Ascending aorta (tissue), 2 donors: Measurements from ENCODE around the gene NEMF. TPM values are rescaled to one million over a fixed set of nuclear protein-coding genes. Genes with fewer than 3 reads are reported as not detected.
"Not testable (repeated sequence)": the region's sequence is repeated elsewhere in the genome, so short reads cannot be mapped to it uniquely, and the experiment has no call there.

Source experiments
- DNase-seq, 2 donors: peaks; one replicate each; pipeline ENCODE4 v3.0.0-alpha.2; 2019; ENCODE audit warnings: low spot score in 2 of 2
- H3K27ac ChIP-seq, 2 donors: fragments of 200-600 bp; sonication (generic); one replicate each; pipeline ENCODE4 v1.5.1; 2016 to 2017; ENCODE audit warnings: mild to moderate bottlenecking in 1 of 2
- H3K27me3 ChIP-seq: fragments of 200-600 bp; sonication (generic); one replicate; pipeline ENCODE4 v1.5.1; 2017
- H3K36me3 ChIP-seq, 2 donors: fragments of 200-600 bp; sonication (generic); one replicate each; pipeline ENCODE4 v1.5.1; 2016
- H3K4me1 ChIP-seq, 2 donors: fragments of 200-600 bp; sonication (generic); one replicate each; pipeline ENCODE4 v1.5.1; 2016 to 2017; ENCODE audit warnings: mild to moderate bottlenecking in 1 of 2
- H3K4me3 ChIP-seq, 2 donors: fragments of 200-600 bp; sonication (generic); one replicate each; pipeline ENCODE4 v1.5.1; 2016 to 2017; ENCODE audit warnings: mild to moderate bottlenecking in 1 of 2
- H3K9me3 ChIP-seq, 2 donors: fragments of 200-600 bp; sonication (generic); one replicate each; pipeline ENCODE4 v1.5.1; 2016
- CTCF ChIP-seq, 3 experiments: fragments of 200-600 bp in 2 of 3; fragments of 450-650 bp in 1 of 3; sonication (generic) in 2 of 3; IDR thresholded peaks; one replicate each; pipeline ENCODE4 v1.5.1; 2016 to 2019; ENCODE audit warnings: antibody characterized with exemption in 3 of 3, mild to moderate bottlenecking in 1 of 3, moderate library complexity in 1 of 3
- intact Hi-C: fragments of 100-400 bp; cut with DNase I; formaldehyde crosslinking; loops from one replicate; pipeline ENCODE4 v1.15.1; 2023
- total RNA-seq: library from RNA; depleted of rRNA; stranded (reverse); fragments of >200 nt; gene quantifications from one replicate; pipeline ENCODE4 v1.1.0, GENCODE V29; 2016

NEMF gene
- total RNA-seq, 1 donor from 2014 or later, result 14.6 TPM

- peak overlapping the region in 1 of 2 donors; percentile 37 for H3K27ac ChIP-seq
- H3K9me3 ChIP-seq, result no peaks in the 10 kb centered on the region
- H3K4me3 ChIP-seq, result peak overlapping the region; percentile 26 to 85
- H3K4me1 ChIP-seq, result peaks cover 0 to 34% of the 10 kb centered on the region in 2 donors
- TF ChIP-seq CTCF (IDR thresholded peaks at IDR 0.05), result no peak
- intact Hi-C loops, result no loop called here
- no peak for DNase-seq
- peaks cover 0 to 19% of the 10 kb centered on the region in 2 donors for H3K36me3 ChIP-seq
- H3K27me3 ChIP-seq, result no peaks in the 10 kb centered on the region
These were observed 44.4 kb upstream of the NEMF start for GRCh38 chr14:49896966-49897365.

GRCh38 chr14:49896272-49896671, 43.7 kb upstream of the NEMF start:
- intact Hi-C loops, H3K9me3 ChIP-seq, DNase-seq, H3K27me3 ChIP-seq: not testable (repeated sequence)
- Histone ChIP-seq H3K4me3 (peak overlapping the region; percentile 85 to 95), H3K36me3 (peaks cover 0 to 19% of the 10 kb centered on the region in 2 donors), H3K27ac (peak overlapping the region in 1 of 2 donors; percentile 5), H3K4me1 (peaks cover 0 to 38% of the 10 kb centered on the region in 2 donors)

DNA sequence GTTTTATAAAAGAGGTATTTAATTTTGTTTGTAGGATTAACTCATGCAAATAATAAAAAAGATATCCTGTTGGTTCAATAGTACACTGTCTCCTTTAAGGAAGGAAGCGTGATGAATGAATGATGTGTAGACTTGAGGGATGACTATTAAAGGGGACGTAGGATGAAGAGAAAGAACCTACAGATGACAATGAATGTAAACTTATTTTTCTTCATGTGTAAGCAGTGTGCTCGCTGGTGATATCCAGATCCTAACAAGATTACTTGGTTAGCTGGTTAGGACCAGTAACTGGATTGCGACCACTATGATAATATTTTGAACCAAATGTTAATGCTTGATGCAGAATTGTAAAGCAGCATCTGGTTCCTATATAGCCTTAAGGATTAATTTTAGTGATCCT, 42.9 kb upstream of the NEMF start:
- Histone ChIP-seq H3K27me3 (no peaks in the 10 kb centered on the region), H3K36me3 (peaks cover 0 to 19% of the 10 kb centered on the region in 2 donors), H3K4me1 (peaks cover 0 to 38% of the 10 kb centered on the region in 2 donors), H3K27ac (peak overlapping the region in 1 of 2 donors; percentile 100), H3K9me3 (no peaks in the 10 kb centered on the region), H3K4me3 (peak overlapping the region; percentile 85 to 95)
- no peak for TF ChIP-seq CTCF (IDR thresholded peaks at IDR 0.05)
- intact Hi-C loops, result no loop called here
- no peak for DNase-seq

GRCh38 chr14:49894214-49895107, 41.9 kb upstream of the NEMF start:
- H3K4me1 ChIP-seq, result peaks cover 0 to 38% of the 10 kb centered on the region in 2 donors
- intact Hi-C loops, H3K9me3 ChIP-seq, H3K27me3 ChIP-seq, DNase-seq: not testable (repeated sequence)
- peak overlapping the region; percentile 85 to 95 for H3K4me3 ChIP-seq
- H3K36me3 ChIP-seq, result peaks cover 0 to 19% of the 10 kb centered on the region in 2 donors
- peak overlapping the region; percentile 100 for H3K27ac ChIP-seq

- peak overlapping the region; percentile 85 to 95 for H3K4me3 ChIP-seq
- no peaks in the 10 kb centered on the region for H3K9me3 ChIP-seq
- intact Hi-C loops, result loop anchor here (1.0 to 2.0 kb wide), 4 partner anchors 81 to 211 kb away; no protein-coding TSS in a partner anchor
- H3K36me3 ChIP-seq, result peaks cover 0 to 19% of the 10 kb centered on the region in 2 donors
- TF ChIP-seq CTCF (IDR thresholded peaks at IDR 0.05), result no peak
- H3K27me3 ChIP-seq, result no peaks in the 10 kb centered on the region
- DNase-seq, result peak in 1 of 2 donors; percentile 83
- H3K4me1 ChIP-seq, result peaks cover 0 to 38% of the 10 kb centered on the region in 2 donors
- peak overlapping the region; percentile 100 for H3K27ac ChIP-seq
These were observed 41.0 kb upstream of the NEMF start for GRCh38 chr14:49893309-49894213.

DNA sequence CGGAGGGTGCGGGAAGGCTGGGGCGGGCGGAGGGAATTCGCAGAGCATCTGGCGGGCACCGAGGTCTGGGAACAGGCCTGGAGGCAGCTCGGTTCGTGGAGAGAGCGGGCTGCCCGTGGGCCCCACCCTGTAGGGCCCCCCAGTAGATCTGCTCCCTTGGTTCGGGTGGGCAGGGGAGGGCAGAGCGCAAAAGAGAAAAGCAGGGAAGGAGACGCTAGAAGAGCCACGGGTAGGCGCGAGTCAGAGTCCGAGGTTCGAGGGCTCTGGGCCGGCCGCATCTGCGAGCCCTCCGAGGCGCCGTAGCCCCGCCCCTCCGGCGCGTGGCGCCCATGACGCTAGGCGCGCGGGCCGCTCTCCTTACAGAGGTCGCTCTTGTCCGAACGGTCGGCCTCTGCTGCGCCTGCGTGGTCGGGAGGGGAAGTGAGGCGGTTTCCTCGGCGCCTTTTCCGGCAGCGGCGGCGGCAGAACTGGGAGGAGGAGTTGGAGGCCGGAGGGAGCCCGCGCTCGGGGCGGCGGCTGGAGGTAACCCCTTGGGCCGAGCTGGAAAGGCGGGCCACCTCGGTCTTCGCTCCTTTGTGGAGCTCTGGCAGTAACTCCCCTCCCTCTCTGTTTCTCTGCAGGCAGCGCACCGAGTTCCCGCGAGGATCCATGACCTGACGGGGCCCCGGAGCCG, 40.2 kb upstream of the NEMF start, which contains the start of gene ARF6:
Gene ARF6 (plus strand): TSS at position 447 of the 673 bp plus-strand sequence. CDS start 655 bp downstream, outside the sequence.
- H3K27me3 ChIP-seq, result no peaks in the 10 kb centered on the region
- H3K36me3 ChIP-seq, result peaks cover 0 to 19% of the 10 kb centered on the region in 2 donors
- intact Hi-C loops, result loop anchor here (1.0 to 2.0 kb wide), 6 partner anchors 24 to 212 kb away; no protein-coding TSS in a partner anchor
- TF ChIP-seq CTCF (IDR thresholded peaks at IDR 0.05), result no peak
- DNase-seq, result peak; percentile 92 to 99
- H3K27ac ChIP-seq, result peak within 1 kb of the TSS; percentile 100
- peak within 1 kb of the TSS; percentile 85 to 95 for H3K4me3 ChIP-seq
- H3K4me1 ChIP-seq, result peaks cover 0 to 30% of the 10 kb centered on the region in 2 donors
- no peaks in the 10 kb centered on the region for H3K9me3 ChIP-seq
